HepG2 (cell line): ENCODE measurements around the gene ZCCHC3. TPM values are rescaled to one million over a fixed set of nuclear protein-coding genes. Genes with fewer than 3 reads are reported as not detected.

Source experiments
- AHR ChIP-seq: IDR thresholded peaks from 2 replicates; pipeline ENCODE4 v1.6.1; 2018; ENCODE audit warnings: missing genetic modification reagents, missing compliant biosample characterization
- CENPT ChIP-seq: sonication (generic); formaldehyde crosslinking; IDR thresholded peaks from 2 replicates; pipeline ENCODE4 v1.8.0; 2022; ENCODE audit warnings: low read depth, mild to moderate bottlenecking, moderate library complexity, missing genetic modification reagents
- CHCHD3 ChIP-seq: sonication (generic); formaldehyde crosslinking; IDR thresholded peaks from 2 replicates; pipeline ENCODE4 v1.8.0; 2022; ENCODE audit warnings: mild to moderate bottlenecking, missing genetic modification reagents, moderate library complexity
- ELF4 ChIP-seq: sonication (generic); formaldehyde crosslinking; IDR thresholded peaks from 2 replicates; pipeline ENCODE4 v1.5.0; 2020; ENCODE audit warnings: missing genetic modification reagents, mild to moderate bottlenecking, moderate library complexity, borderline replicate concordance
- KMT2B ChIP-seq: IDR thresholded peaks from 2 replicates; pipeline ENCODE4 v1.6.1; 2016; ENCODE audit warnings: missing genetic modification reagents, missing compliant biosample characterization
- MATR3 ChIP-seq: sonication (generic); formaldehyde crosslinking; IDR thresholded peaks from 2 replicates; pipeline ENCODE4 v1.4.0; 2020; ENCODE audit warnings: missing genetic modification reagents
- MBNL3 ChIP-seq: fragments of 250-450 bp; sonication (Bioruptor Pico); conservative IDR thresholded peaks from 2 replicates; pipeline ENCODE4 v1.8.0; 2022; ENCODE audit warnings: mild to moderate bottlenecking, inconsistent platforms
- MTF1 ChIP-seq: sonication (generic); formaldehyde crosslinking; IDR thresholded peaks from 2 replicates; pipeline ENCODE4 v1.5.0; 2020; ENCODE audit warnings: missing genetic modification reagents
- NCOA5 ChIP-seq: sonication (generic); formaldehyde crosslinking; IDR thresholded peaks from 2 replicates; pipeline ENCODE4 v1.4.0; 2020; ENCODE audit warnings: missing genetic modification reagents
- NPAS2 ChIP-seq: sonication (generic); formaldehyde crosslinking; IDR thresholded peaks from 2 replicates; pipeline ENCODE4 v1.8.0; 2022; ENCODE audit warnings: mild to moderate bottlenecking, missing genetic modification reagents, borderline replicate concordance
- PITX1 ChIP-seq: sonication (generic); formaldehyde crosslinking; IDR thresholded peaks from 2 replicates; pipeline ENCODE4 v1.5.1; 2020; ENCODE audit warnings: mild to moderate bottlenecking, missing genetic modification reagents
- RELA ChIP-seq: sonication (generic); formaldehyde crosslinking; IDR thresholded peaks from 2 replicates; pipeline ENCODE4 v1.4.0; 2020; ENCODE audit warnings: missing genetic modification reagents
- SATB2 ChIP-seq: sonication (generic); formaldehyde crosslinking; IDR thresholded peaks from 2 replicates; pipeline ENCODE4 v1.5.0; 2020; ENCODE audit warnings: missing genetic modification reagents
- SP5 ChIP-seq: IDR thresholded peaks from 2 replicates; pipeline ENCODE4 v1.6.1; 2016; ENCODE audit warnings: low read depth, borderline replicate concordance
- YY1 ChIP-seq: IDR thresholded peaks from 2 replicates; pipeline ENCODE4 v1.6.1; 2011; ENCODE audit warnings: low read length, low read depth, moderate library complexity, mild to moderate bottlenecking; ENCODE audit not compliant: insufficient read depth, insufficient replicate concordance
- ZFP37 ChIP-seq: sonication (generic); formaldehyde crosslinking; IDR thresholded peaks from 2 replicates; pipeline ENCODE4 v1.4.0; 2020; ENCODE audit warnings: missing genetic modification reagents, borderline replicate concordance
- ZNF138 ChIP-seq: sonication (generic); formaldehyde crosslinking; IDR thresholded peaks from 2 replicates; pipeline ENCODE4 v1.5.0; 2020; ENCODE audit warnings: mild to moderate bottlenecking, low read depth, missing genetic modification reagents
- ZNF225 ChIP-seq: sonication (generic); formaldehyde crosslinking; IDR thresholded peaks from 2 replicates; pipeline ENCODE4 v1.4.0; 2020; ENCODE audit warnings: mild to moderate bottlenecking, missing genetic modification reagents
- ZNF34 ChIP-seq: sonication (generic); formaldehyde crosslinking; IDR thresholded peaks from 2 replicates; pipeline ENCODE4 v1.4.0; 2020; ENCODE audit warnings: mild to moderate bottlenecking, missing genetic modification reagents, borderline replicate concordance
- ZNF367 ChIP-seq: sonication (generic); formaldehyde crosslinking; IDR thresholded peaks from 2 replicates; pipeline ENCODE4 v1.4.0; 2020; ENCODE audit warnings: missing genetic modification reagents, borderline replicate concordance
- ZNF460 ChIP-seq: sonication (generic); formaldehyde crosslinking; IDR thresholded peaks from 2 replicates; pipeline ENCODE4 v1.5.1; 2020; ENCODE audit warnings: missing genetic modification reagents, mild to moderate bottlenecking, borderline replicate concordance
- ZNF484 ChIP-seq: sonication (generic); formaldehyde crosslinking; IDR thresholded peaks from 2 replicates; pipeline ENCODE4 v1.5.1; 2020; ENCODE audit warnings: mild to moderate bottlenecking, low read depth, missing genetic modification reagents, borderline replicate concordance
- ZNF672 ChIP-seq: sonication (generic); formaldehyde crosslinking; IDR thresholded peaks from 2 replicates; pipeline ENCODE4 v1.8.1; 2022; ENCODE audit warnings: missing genetic modification reagents
- ZNF768 ChIP-seq: sonication (generic); formaldehyde crosslinking; IDR thresholded peaks from 2 replicates; pipeline ENCODE4 v1.4.0; 2020; ENCODE audit warnings: missing genetic modification reagents
- ZNF83 ChIP-seq: sonication (generic); formaldehyde crosslinking; IDR thresholded peaks from 2 replicates; pipeline ENCODE4 v1.4.0; 2020; ENCODE audit warnings: missing genetic modification reagents, mild to moderate bottlenecking, borderline replicate concordance
- polyA plus RNA-seq, 8 experiments: library from polyadenylated mRNA; depleted of rRNA in 3 of 8; stranded (reverse) in 7 of 8; unstranded in 1 of 8; fragments of >200 nt; fragmentation: Illumina TruSeq in 4 of 8; extraction: Trizol in 4 of 8; gene quantifications; 2 replicates each; pipeline versions ENCODE4 v1.2.1 to v1.2.3, GENCODE V29; 2011 to 2016; ENCODE audit warnings: low read depth in 4 of 8, missing spikeins in 1 of 8, mixed read lengths in 1 of 8; ENCODE audit not compliant: insufficient read depth in 1 of 8
- total RNA-seq, 5 experiments: library from RNA; depleted of rRNA; stranded (reverse); fragments of >200 nt; fragmentation: Illumina TruSeq; extraction: Trizol; gene quantifications; 2 replicates each; pipeline ENCODE4 v1.2.3, GENCODE V29; 2016; ENCODE audit warnings: low read depth in 1 of 5
- TF ChIP-seq, protein P1 (sequence below): sonication (generic); formaldehyde crosslinking; IDR thresholded peaks from 2 replicates; pipeline ENCODE4 v1.9.0; 2021; ENCODE audit warnings: missing genetic modification reagents, mild to moderate bottlenecking, borderline replicate concordance
- TF ChIP-seq, protein P2 (sequence below): sonication (generic); formaldehyde crosslinking; IDR thresholded peaks from 2 replicates; pipeline ENCODE4 v1.4.0; 2020; ENCODE audit warnings: missing genetic modification reagents
- TF ChIP-seq, protein P3 (sequence below): sonication (generic); formaldehyde crosslinking; IDR thresholded peaks from 2 replicates; pipeline ENCODE4 v1.8.1; 2023; ENCODE audit warnings: missing genetic modification reagents, inconsistent platforms, borderline replicate concordance

The ZCCHC3 gene
- total and polyA plus RNA-seq, 2 of the 13 experiments (the other 11 are each of a cell fraction or from before 2014, with no cell fraction given): 46.6 to 63.0 TPM

DNA sequence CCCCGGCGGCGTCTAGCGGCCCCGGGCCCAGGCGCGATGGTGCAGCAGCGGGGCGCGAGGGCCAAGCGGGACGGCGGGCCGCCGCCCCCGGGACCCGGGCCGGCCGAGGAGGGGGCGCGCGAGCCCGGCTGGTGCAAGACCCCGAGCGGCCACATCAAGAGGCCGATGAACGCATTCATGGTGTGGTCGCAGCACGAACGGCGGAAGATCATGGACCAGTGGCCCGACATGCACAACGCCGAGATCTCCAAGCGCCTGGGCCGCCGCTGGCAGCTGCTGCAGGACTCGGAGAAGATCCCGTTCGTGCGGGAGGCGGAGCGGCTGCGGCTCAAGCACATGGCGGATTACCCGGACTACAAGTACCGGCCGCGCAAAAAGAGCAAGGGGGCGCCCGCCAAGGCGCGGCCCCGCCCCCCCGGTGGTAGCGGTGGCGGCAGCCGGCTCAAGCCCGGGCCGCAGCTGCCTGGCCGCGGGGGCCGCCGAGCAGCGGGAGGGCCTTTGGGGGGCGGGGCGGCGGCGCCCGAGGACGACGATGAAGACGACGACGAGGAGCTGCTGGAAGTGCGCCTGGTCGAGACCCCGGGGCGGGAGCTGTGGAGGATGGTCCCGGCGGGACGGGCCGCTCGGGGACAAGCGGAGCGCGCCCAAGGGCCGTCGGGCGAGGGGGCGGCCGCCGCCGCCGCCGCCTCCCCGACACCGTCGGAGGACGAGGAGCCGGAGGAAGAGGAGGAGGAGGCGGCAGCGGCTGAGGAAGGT, 28.7 kb downstream of the ZCCHC3 start (continued):
- TF ChIP-seq, protein P1, sequence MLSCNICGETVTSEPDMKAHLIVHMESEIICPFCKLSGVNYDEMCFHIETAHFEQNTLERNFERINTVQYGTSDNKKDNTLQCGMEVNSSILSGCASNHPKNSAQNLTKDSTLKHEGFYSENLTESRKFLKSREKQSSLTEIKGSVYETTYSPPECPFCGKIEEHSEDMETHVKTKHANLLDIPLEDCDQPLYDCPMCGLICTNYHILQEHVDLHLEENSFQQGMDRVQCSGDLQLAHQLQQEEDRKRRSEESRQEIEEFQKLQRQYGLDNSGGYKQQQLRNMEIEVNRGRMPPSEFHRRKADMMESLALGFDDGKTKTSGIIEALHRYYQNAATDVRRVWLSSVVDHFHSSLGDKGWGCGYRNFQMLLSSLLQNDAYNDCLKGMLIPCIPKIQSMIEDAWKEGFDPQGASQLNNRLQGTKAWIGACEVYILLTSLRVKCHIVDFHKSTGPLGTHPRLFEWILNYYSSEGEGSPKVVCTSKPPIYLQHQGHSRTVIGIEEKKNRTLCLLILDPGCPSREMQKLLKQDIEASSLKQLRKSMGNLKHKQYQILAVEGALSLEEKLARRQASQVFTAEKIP (CRISPR knock-in tag): no peak
- TF ChIP-seq ZNF768: no peak
- no peak for TF ChIP-seq ZNF460 (CRISPR knock-in tag)
- no peak for TF ChIP-seq ZNF484 (CRISPR knock-in tag)
- peak; percentile 66 for TF ChIP-seq YY1
- TF ChIP-seq ZFP37 (CRISPR knock-in tag): no peak
- TF ChIP-seq ZNF83 (CRISPR knock-in tag): no peak
- TF ChIP-seq ZNF225 (CRISPR knock-in tag): no peak
- no peak for TF ChIP-seq NCOA5 (CRISPR knock-in tag)
- no peak for TF ChIP-seq AHR (CRISPR knock-in tag)
- TF ChIP-seq RELA (CRISPR knock-in tag): 0 out of 2 replicates have a peak, but pooled peaks have one; percentile 5
- no peak for TF ChIP-seq ELF4 (CRISPR knock-in tag)
- no peak; the same call in 1 of the 2 replicates for TF ChIP-seq ZNF367 (CRISPR knock-in tag)
- TF ChIP-seq MBNL3 (CRISPR knock-in tag): no peak
- no peak for TF ChIP-seq PITX1
- no peak for TF ChIP-seq ZNF34 (CRISPR knock-in tag)
- peak; percentile 4; the same call in 1 of the 2 replicates for TF ChIP-seq CHCHD3 (CRISPR knock-in tag)
- TF ChIP-seq MTF1 (CRISPR knock-in tag): no peak
- TF ChIP-seq NPAS2 (CRISPR knock-in tag): no peak; the same call in 1 of the 2 replicates
- TF ChIP-seq KMT2B: no peak
- no peak for TF ChIP-seq MATR3 (CRISPR knock-in tag)
- TF ChIP-seq SATB2: no peak; the same call in 1 of the 2 replicates
- TF ChIP-seq CENPT: peak; percentile 88; the same call in 1 of the 2 replicates
- TF ChIP-seq ZNF672: no peak
- TF ChIP-seq, protein P2, sequence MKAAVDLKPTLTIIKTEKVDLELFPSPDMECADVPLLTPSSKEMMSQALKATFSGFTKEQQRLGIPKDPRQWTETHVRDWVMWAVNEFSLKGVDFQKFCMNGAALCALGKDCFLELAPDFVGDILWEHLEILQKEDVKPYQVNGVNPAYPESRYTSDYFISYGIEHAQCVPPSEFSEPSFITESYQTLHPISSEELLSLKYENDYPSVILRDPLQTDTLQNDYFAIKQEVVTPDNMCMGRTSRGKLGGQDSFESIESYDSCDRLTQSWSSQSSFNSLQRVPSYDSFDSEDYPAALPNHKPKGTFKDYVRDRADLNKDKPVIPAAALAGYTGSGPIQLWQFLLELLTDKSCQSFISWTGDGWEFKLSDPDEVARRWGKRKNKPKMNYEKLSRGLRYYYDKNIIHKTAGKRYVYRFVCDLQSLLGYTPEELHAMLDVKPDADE (CRISPR knock-in tag): no peak
- peak; percentile 34 for TF ChIP-seq ZNF138 (CRISPR knock-in tag)
- TF ChIP-seq, protein P3, sequence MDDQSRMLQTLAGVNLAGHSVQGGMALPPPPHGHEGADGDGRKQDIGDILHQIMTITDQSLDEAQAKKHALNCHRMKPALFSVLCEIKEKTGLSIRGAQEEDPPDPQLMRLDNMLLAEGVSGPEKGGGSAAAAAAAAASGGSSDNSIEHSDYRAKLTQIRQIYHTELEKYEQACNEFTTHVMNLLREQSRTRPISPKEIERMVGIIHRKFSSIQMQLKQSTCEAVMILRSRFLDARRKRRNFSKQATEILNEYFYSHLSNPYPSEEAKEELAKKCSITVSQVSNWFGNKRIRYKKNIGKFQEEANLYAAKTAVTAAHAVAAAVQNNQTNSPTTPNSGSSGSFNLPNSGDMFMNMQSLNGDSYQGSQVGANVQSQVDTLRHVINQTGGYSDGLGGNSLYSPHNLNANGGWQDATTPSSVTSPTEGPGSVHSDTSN (CRISPR knock-in tag): no peak
- peak; percentile 22; the same call in 1 of the 2 replicates for TF ChIP-seq SP5 (CRISPR knock-in tag)
